K562 (cell line): Measurements from ENCODE around the gene CAPN2. TPM values are rescaled to one million over a fixed set of nuclear protein-coding genes. Genes with fewer than 3 reads are reported as not detected.

Source experiments
- ARNT ChIP-seq, 2 experiments: fragments of 450-650 bp; IDR thresholded peaks; 2 replicates each; pipeline ENCODE4 v1.6.1; 2016; ENCODE audit warnings: mild to moderate bottlenecking in 1 of 2
- ATF7 ChIP-seq: fragments of 450-650 bp; IDR thresholded peaks from 2 replicates; pipeline ENCODE4 v1.7.1; 2014; ENCODE audit warnings: mild to moderate bottlenecking, moderate library complexity
- BCOR ChIP-seq: fragments of 450-650 bp; IDR thresholded peaks from 2 replicates; pipeline ENCODE4 v1.6.1; 2016
- BRD9 ChIP-seq: fragments of 450-650 bp; IDR thresholded peaks from 2 replicates; pipeline ENCODE4 v1.6.1; 2018; ENCODE audit warnings: low read depth; ENCODE audit not compliant: partially characterized antibody
- CBFA2T3 ChIP-seq: fragments of 450-650 bp; IDR thresholded peaks from 2 replicates; pipeline ENCODE4 v1.6.1; 2017
- CBX3 ChIP-seq, 2 experiments: IDR thresholded peaks; 1 replicate in 1 of 2; 2 replicates in 1 of 2; pipeline ENCODE4 v1.6.1; 2012; ENCODE audit warnings: inconsistent platforms in 2 of 2, low read length in 2 of 2, borderline replicate concordance in 1 of 2, control low read depth in 1 of 2
- CHD4 ChIP-seq: fragments of 200-600 bp; sonication (generic); IDR thresholded peaks from 3 replicates; pipeline ENCODE4 v1.6.1; 2012; ENCODE audit warnings: low read depth, mild to moderate bottlenecking, mixed read lengths, low read length, inconsistent platforms; ENCODE audit not compliant: insufficient read depth, insufficient replicate concordance, poor library complexity, severe bottlenecking
- DPF2 ChIP-seq: fragments of 450-650 bp; IDR thresholded peaks from 2 replicates; pipeline ENCODE4 v1.6.1; 2016
- FOXM1 ChIP-seq, 2 experiments: fragments of 450-650 bp in 1 of 2; sonication (generic) in 1 of 2; formaldehyde crosslinking in 1 of 2; IDR thresholded peaks; 2 replicates each; pipeline versions ENCODE4 v1.6.1 to v1.9.0; 2017 to 2022; ENCODE audit warnings: low read depth in 2 of 2, mild to moderate bottlenecking in 2 of 2, missing genetic modification reagents in 1 of 2, moderate library complexity in 1 of 2
- HDAC3 ChIP-seq: fragments of 450-650 bp; IDR thresholded peaks from 2 replicates; pipeline ENCODE4 v1.6.1; 2018; ENCODE audit warnings: borderline replicate concordance, mild to moderate bottlenecking, moderate library complexity; ENCODE audit not compliant: partially characterized antibody
- NBN ChIP-seq: fragments of 450-650 bp; IDR thresholded peaks from 2 replicates; pipeline ENCODE4 v1.6.1; 2016; ENCODE audit warnings: low read depth, mild to moderate bottlenecking
- NFIC ChIP-seq: fragments of 450-650 bp; IDR thresholded peaks from 2 replicates; pipeline ENCODE4 v1.6.1; 2017; ENCODE audit warnings: mild to moderate bottlenecking, inconsistent platforms
- NONO ChIP-seq, 2 experiments: fragments of 200-400 bp in 1 of 2; fragments of 450-650 bp in 1 of 2; formaldehyde crosslinking in 1 of 2; IDR thresholded peaks; 2 replicates each; pipeline ENCODE4 v1.6.1; 2017; ENCODE audit warnings: low read depth in 2 of 2, mild to moderate bottlenecking in 2 of 2, moderate library complexity in 2 of 2, low read length in 1 of 2
- PHB2 ChIP-seq: fragments of 450-650 bp; IDR thresholded peaks from 2 replicates; pipeline ENCODE4 v1.6.1; 2017; ENCODE audit warnings: low read depth
- PYGO2 ChIP-seq: fragments of 450-650 bp; IDR thresholded peaks from 2 replicates; pipeline ENCODE4 v1.6.1; 2016; ENCODE audit warnings: mild to moderate bottlenecking, missing genetic modification characterization, moderate library complexity, missing compliant biosample characterization
- RAD21 ChIP-seq, 2 experiments: fragments of 250-450 bp in 1 of 2; fragments of 450-650 bp in 1 of 2; sonication (Bioruptor Pico) in 1 of 2; formaldehyde crosslinking in 1 of 2; IDR thresholded peaks in 1 of 2; conservative IDR thresholded peaks in 1 of 2; 2 replicates each; pipeline versions ENCODE4 v1.4.0 to v1.8.0; 2020 to 2022; ENCODE audit warnings: mild to moderate bottlenecking in 2 of 2, moderate library complexity in 1 of 2
- RBM15 ChIP-seq: fragments of 200-400 bp; formaldehyde crosslinking; IDR thresholded peaks from 2 replicates; pipeline ENCODE4 v1.6.1; 2018; ENCODE audit warnings: mild to moderate bottlenecking, low read length, moderate library complexity; ENCODE audit not compliant: insufficient read depth
- SMARCA5 ChIP-seq: fragments of 450-650 bp; IDR thresholded peaks from 2 replicates; pipeline ENCODE4 v1.6.1; 2016
- SMARCB1 ChIP-seq: IDR thresholded peaks from 2 replicates; pipeline ENCODE4 v1.6.1; 2011; ENCODE audit warnings: improper control_type of control experiment, low read depth; ENCODE audit not compliant: insufficient read length
- SMARCE1 ChIP-seq: fragments of 450-650 bp; IDR thresholded peaks from 2 replicates; pipeline ENCODE4 v1.7.1; 2016; ENCODE audit warnings: mild to moderate bottlenecking
- WHSC1 ChIP-seq: IDR thresholded peaks from one replicate; pipeline ENCODE4 v1.6.1; 2012; ENCODE audit warnings: low read length, control low read depth, inconsistent platforms
- XRCC3 ChIP-seq: fragments of 450-650 bp; IDR thresholded peaks from 2 replicates; pipeline ENCODE4 v1.6.1; 2017; ENCODE audit warnings: mild to moderate bottlenecking, moderate library complexity
- ZNF778 ChIP-seq: fragments of 450-650 bp; formaldehyde crosslinking; IDR thresholded peaks from 2 replicates; pipeline ENCODE4 v1.4.0; 2020; ENCODE audit warnings: mild to moderate bottlenecking, moderate library complexity
- ZSCAN32 ChIP-seq: fragments of 450-650 bp; formaldehyde crosslinking; IDR thresholded peaks from 2 replicates; pipeline ENCODE4 v1.4.0; 2020; ENCODE audit warnings: mild to moderate bottlenecking, moderate library complexity
- ZZZ3 ChIP-seq: fragments of 450-650 bp; IDR thresholded peaks from 2 replicates; pipeline ENCODE4 v1.6.1; 2016; ENCODE audit warnings: antibody characterized with exemption, mild to moderate bottlenecking, moderate library complexity
- polyA plus RNA-seq, 8 experiments: library from polyadenylated mRNA; depleted of rRNA in 4 of 8; stranded (reverse) in 5 of 8; unstranded in 3 of 8; fragments of >200 nt; fragmentation: Nextera tagmentation in 2 of 8; fragmentation: Illumina TruSeq in 1 of 8; extraction: Ambion mirVana in 2 of 8; extraction: Trizol in 1 of 8; gene quantifications; 2 replicates each; pipeline versions ENCODE4 v1.2.1 to v1.2.3, GENCODE V29; 2011 to 2014; ENCODE audit warnings: inconsistent platforms in 1 of 8, missing spikeins in 1 of 8
- total RNA-seq, 7 experiments: library from RNA; depleted of rRNA in 6 of 7; stranded (reverse); fragments of >200 nt in 6 of 7; fragmentation: Illumina TruSeq in 2 of 7; extraction: Trizol in 2 of 7; gene quantifications; 2 replicates each; pipeline versions ENCODE4 v1.2.1 to v1.2.3, GENCODE V29; 2011 to 2021; ENCODE audit warnings: low replicate concordance in 1 of 7
- TF ChIP-seq, protein P1 (sequence below): fragments of 450-650 bp; IDR thresholded peaks from 2 replicates; pipeline ENCODE4 v1.6.1; 2016; ENCODE audit warnings: missing biosample characterization, missing genetic modification characterization
- TF ChIP-seq, protein P2 (sequence below): sonication (generic); formaldehyde crosslinking; IDR thresholded peaks from 2 replicates; pipeline ENCODE4 v1.8.0; 2022; ENCODE audit warnings: missing genetic modification reagents, mild to moderate bottlenecking, moderate library complexity, borderline replicate concordance
- TF ChIP-seq, protein P3 (sequence below): sonication (generic); formaldehyde crosslinking; IDR thresholded peaks from 2 replicates; pipeline ENCODE4 v1.8.1; 2023; ENCODE audit warnings: mild to moderate bottlenecking, missing genetic modification reagents

CAPN2 gene
- total and polyA plus RNA-seq, 9 of the 15 experiments (the other 6 are each of a cell fraction or from before 2014, with no cell fraction given): 24.6 to 157 (median 101) TPM

DNA sequence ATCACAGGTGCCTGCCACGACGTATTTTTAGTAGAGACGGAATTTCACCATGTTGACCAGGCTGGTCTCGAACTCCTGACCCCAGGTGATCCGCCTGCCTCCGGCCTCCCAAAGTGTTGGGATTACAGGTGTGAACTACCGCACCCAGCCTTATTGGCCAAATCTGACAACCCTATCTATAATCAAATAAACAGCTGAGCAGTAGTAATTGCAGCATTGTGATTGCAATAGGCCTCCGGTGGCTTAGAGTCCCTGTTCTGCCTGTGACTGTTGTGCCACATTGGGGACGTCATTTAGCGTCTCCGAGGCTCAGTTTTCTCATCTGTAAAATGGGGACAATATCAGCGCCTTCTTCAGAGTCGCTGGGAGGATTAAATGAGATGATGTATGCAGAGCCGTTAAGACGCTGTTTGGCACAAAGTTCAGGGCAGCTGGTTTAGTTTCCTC lies 569 bp upstream of the CAPN2 start (continued):
- TF ChIP-seq ZZZ3 (no peak), BCOR (peak; percentile 99), NBN (0 out of 2 replicates have a peak, but pooled peaks have one; percentile 26), ZNF778 (CRISPR knock-in tag) (no peak), DPF2 (0 out of 2 replicates have a peak, but pooled peaks have one; percentile 10), ARNT (IDR thresholded peaks at IDR 0.05) (peak; percentile 37 to 71; a peak in 3 of 4 replicates), WHSC1 (no peak), XRCC3 (no peak), PYGO2 (tag) (0 out of 2 replicates have a peak, but pooled peaks have one; percentile 14), PHB2 (0 out of 2 replicates have a peak, but pooled peaks have one; percentile 3), RAD21 (CRISPR knock-in tag; conservative IDR thresholded peaks at IDR 0.05 in 1 of 2, IDR thresholded peaks at IDR 0.05 in 1 of 2) (no peak), CBX3 (IDR thresholded peaks at IDR 0.05; ENCODE audit: borderline replicate concordance in 1 of 2, low read length in 2 of 2) (peak in 1 of 2 experiments; percentile 68; a peak in 1 of 3 replicates), SMARCA5 (peak; percentile 97), CBFA2T3 (0 out of 2 replicates have a peak, but pooled peaks have one; percentile 3), SMARCE1 (no peak), BRD9 (peak; percentile 45), ATF7 (no peak), ZSCAN32 (CRISPR knock-in tag) (no peak), NONO (IDR thresholded peaks at IDR 0.05; ENCODE audit: low read depth in 2 of 2, low read length in 1 of 2) (no peak), RBM15 (no peak), HDAC3 (no peak), NFIC (peak; percentile 29; the same call in 1 of the 2 replicates), CHD4 (peak; percentile 98), SMARCB1 (no peak), FOXM1 (IDR thresholded peaks at IDR 0.05; ENCODE audit: low read depth) (peak; percentile 35; the same call in 1 of the 2 replicates), FOXM1 (CRISPR knock-in tag; IDR thresholded peaks at IDR 0.05; ENCODE audit: low read depth) (no peak)
- TF ChIP-seq, protein P1, sequence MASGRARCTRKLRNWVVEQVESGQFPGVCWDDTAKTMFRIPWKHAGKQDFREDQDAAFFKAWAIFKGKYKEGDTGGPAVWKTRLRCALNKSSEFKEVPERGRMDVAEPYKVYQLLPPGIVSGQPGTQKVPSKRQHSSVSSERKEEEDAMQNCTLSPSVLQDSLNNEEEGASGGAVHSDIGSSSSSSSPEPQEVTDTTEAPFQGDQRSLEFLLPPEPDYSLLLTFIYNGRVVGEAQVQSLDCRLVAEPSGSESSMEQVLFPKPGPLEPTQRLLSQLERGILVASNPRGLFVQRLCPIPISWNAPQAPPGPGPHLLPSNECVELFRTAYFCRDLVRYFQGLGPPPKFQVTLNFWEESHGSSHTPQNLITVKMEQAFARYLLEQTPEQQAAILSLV (tag): no peak
- TF ChIP-seq, protein P2, sequence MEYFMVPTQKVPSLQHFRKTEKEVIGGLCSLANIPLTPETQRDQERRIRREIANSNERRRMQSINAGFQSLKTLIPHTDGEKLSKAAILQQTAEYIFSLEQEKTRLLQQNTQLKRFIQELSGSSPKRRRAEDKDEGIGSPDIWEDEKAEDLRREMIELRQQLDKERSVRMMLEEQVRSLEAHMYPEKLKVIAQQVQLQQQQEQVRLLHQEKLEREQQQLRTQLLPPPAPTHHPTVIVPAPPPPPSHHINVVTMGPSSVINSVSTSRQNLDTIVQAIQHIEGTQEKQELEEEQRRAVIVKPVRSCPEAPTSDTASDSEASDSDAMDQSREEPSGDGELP: peak; percentile 55; the same call in 1 of the 2 replicates
- TF ChIP-seq, protein P3, sequence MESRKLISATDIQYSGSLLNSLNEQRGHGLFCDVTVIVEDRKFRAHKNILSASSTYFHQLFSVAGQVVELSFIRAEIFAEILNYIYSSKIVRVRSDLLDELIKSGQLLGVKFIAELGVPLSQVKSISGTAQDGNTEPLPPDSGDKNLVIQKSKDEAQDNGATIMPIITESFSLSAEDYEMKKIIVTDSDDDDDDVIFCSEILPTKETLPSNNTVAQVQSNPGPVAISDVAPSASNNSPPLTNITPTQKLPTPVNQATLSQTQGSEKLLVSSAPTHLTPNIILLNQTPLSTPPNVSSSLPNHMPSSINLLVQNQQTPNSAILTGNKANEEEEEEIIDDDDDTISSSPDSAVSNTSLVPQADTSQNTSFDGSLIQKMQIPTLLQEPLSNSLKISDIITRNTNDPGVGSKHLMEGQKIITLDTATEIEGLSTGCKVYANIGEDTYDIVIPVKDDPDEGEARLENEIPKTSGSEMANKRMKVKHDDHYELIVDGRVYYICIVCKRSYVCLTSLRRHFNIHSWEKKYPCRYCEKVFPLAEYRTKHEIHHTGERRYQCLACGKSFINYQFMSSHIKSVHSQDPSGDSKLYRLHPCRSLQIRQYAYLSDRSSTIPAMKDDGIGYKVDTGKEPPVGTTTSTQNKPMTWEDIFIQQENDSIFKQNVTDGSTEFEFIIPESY (CRISPR knock-in tag): peak; percentile 100
